B cell (primary cell): ENCODE results near the gene CHST9. TPM values are rescaled to one million over a fixed set of nuclear protein-coding genes. Genes with fewer than 3 reads are reported as not detected.

Experiments
- ATAC-seq: fragments of 200-7000 bp; cut with Tn5 transposase; one replicate; pipeline ENCODE4 v1.10.0; 2021; ENCODE audit warnings: low read depth, mild to moderate bottlenecking, moderate number of reproducible peaks, moderate library complexity
- CTCF ChIA-PET: fragments of 350-600 bp; sonication (Branson Sonifier 250); formaldehyde crosslinking; loops from one replicate; lab custom pipeline; 2021; ENCODE audit warnings: antibody characterized with exemption, inconsistent platforms; lab: Charles Lee
- POLR2A ChIA-PET: fragments of 350-600 bp; sonication (Branson Sonifier 250); formaldehyde crosslinking; loops from one replicate; lab custom pipeline; 2021; ENCODE audit warnings: antibody characterized with exemption; lab: Charles Lee
- DNase-seq: peaks from one replicate; pipeline ENCODE4 v3.0.0; 2013
- H2AFZ ChIP-seq: 2 replicates; pipeline ENCODE4 v1.6.1; 2012; ENCODE audit warnings: mild to moderate bottlenecking, low read depth, low read length; ENCODE audit not compliant: insufficient read depth, poor library complexity, severe bottlenecking
- H3K27ac ChIP-seq, 2 donors: 1 replicate in 1 of 2; 2 replicates in 1 of 2; pipeline ENCODE4 v1.5.1; 2012 to 2013; ENCODE audit warnings: low read length in 2 of 2, mild to moderate bottlenecking in 2 of 2, moderate library complexity in 1 of 2
- H3K27me3 ChIP-seq, 4 experiments: fragments of 200-600 bp in 1 of 4; sonication (generic) in 1 of 4; replicated peaks in 1 of 4; 1 replicate in 2 of 4; 2 replicates in 2 of 4; pipeline versions ENCODE4 v1.6.1 to v1.7.0; 2013 to 2016; ENCODE audit warnings: low read length in 3 of 4, mild to moderate bottlenecking in 2 of 4, mixed read lengths in 1 of 4, moderate library complexity in 1 of 4; ENCODE audit not compliant: insufficient read depth in 4 of 4, control insufficient read depth in 3 of 4; ENCODE audit errors: control extremely low read depth in 1 of 4
- H3K36me3 ChIP-seq, 2 experiments: replicated peaks in 1 of 2; 1 replicate in 1 of 2; 2 replicates in 1 of 2; pipeline versions ENCODE4 v1.6.1 to v1.7.1; 2013; ENCODE audit warnings: low read length in 1 of 2; ENCODE audit not compliant: insufficient read depth in 2 of 2, control insufficient read depth in 1 of 2; ENCODE audit errors: control extremely low read depth in 1 of 2, extremely low read depth in 1 of 2
- H3K4me1 ChIP-seq, 2 donors: fragments of 200-600 bp in 1 of 2; sonication (generic) in 1 of 2; 1 replicate in 1 of 2; 2 replicates in 1 of 2; pipeline versions ENCODE4 v1.5.1 to v1.6.1; 2013 to 2017; ENCODE audit warnings: low read length in 2 of 2; ENCODE audit not compliant: control insufficient read depth in 2 of 2, insufficient read depth in 2 of 2
- H3K4me2 ChIP-seq: replicated peaks from 2 replicates; pipeline ENCODE3; 2012; ENCODE audit warnings: mild to moderate bottlenecking, low read depth, low read length; ENCODE audit not compliant: poor library complexity, severe bottlenecking
- H3K4me3 ChIP-seq, 5 experiments: fragments of 200-600 bp in 1 of 5; sonication (generic) in 1 of 5; 1 replicate in 3 of 5; 2 replicates in 2 of 5; pipeline versions ENCODE4 v1.5.1 to v1.7.0; 2011 to 2016; ENCODE audit warnings: low read length in 4 of 5, mild to moderate bottlenecking in 4 of 5, low read depth in 2 of 5, control low read depth in 1 of 5, moderate library complexity in 1 of 5; ENCODE audit not compliant: insufficient read depth in 1 of 5; ENCODE audit errors: control extremely low read depth in 1 of 5, extremely low read depth in 1 of 5
- H3K79me2 ChIP-seq: fragments of 200-600 bp; sonication (generic); one replicate; pipeline ENCODE4 v1.6.0; 2016; ENCODE audit warnings: low read length; ENCODE audit not compliant: control insufficient read depth, insufficient read depth
- H3K9ac ChIP-seq: fragments of 200-600 bp; sonication (generic); 2 replicates; pipeline ENCODE4 v1.6.1; 2017; ENCODE audit warnings: mild to moderate bottlenecking, low read length, moderate library complexity
- H3K9me3 ChIP-seq, 3 donors: one replicate each; pipeline versions ENCODE4 v1.6.1 to v1.7.1; 2013; ENCODE audit warnings: low read length in 2 of 3; ENCODE audit not compliant: control insufficient read depth in 2 of 3, insufficient read depth in 1 of 3; ENCODE audit errors: control extremely low read depth in 1 of 3
- H4K20me1 ChIP-seq: 2 replicates; pipeline ENCODE4 v1.6.0; 2012; ENCODE audit warnings: mild to moderate bottlenecking, low read length; ENCODE audit not compliant: insufficient read depth, control insufficient read depth, poor library complexity, severe bottlenecking
- H3K27ac Mint-ChIP-seq: one replicate; pipeline ENCODE4 v1.8.0; 2021; ENCODE audit warnings: mixed read lengths
- H3K27me3 Mint-ChIP-seq: one replicate; pipeline ENCODE4 v1.8.0; 2021; ENCODE audit warnings: mixed read lengths
- H3K4me1 Mint-ChIP-seq: one replicate; pipeline ENCODE4 v1.8.0; 2021; ENCODE audit warnings: mixed read lengths
- H3K4me3 Mint-ChIP-seq: one replicate; pipeline ENCODE4 v1.8.0; 2021; ENCODE audit warnings: mixed read lengths
- H3K9me3 Mint-ChIP-seq: one replicate; pipeline ENCODE4 v1.8.0; 2022; ENCODE audit warnings: mixed read lengths; ENCODE audit not compliant: insufficient read depth
- CTCF ChIP-seq: fragments of 200-600 bp; IDR thresholded peaks from one replicate; pipeline ENCODE4 v1.8.0; 2022; ENCODE audit warnings: antibody characterized with exemption, mild to moderate bottlenecking
- EZH2 ChIP-seq: IDR thresholded peaks from 2 replicates; pipeline ENCODE4 v1.6.1; 2012; ENCODE audit warnings: borderline replicate concordance, low read depth, mild to moderate bottlenecking, moderate library complexity, low read length; ENCODE audit not compliant: insufficient read depth, poor library complexity, severe bottlenecking
- WGBS: methylation state at CpG from one replicate; pipeline ENCODE4 v1.1.5; 2013; ENCODE audit warnings: missing lambda C conversion rate; ENCODE audit not compliant: insufficient coverage; 5-methylcytosine and 5-hydroxymethylcytosine counted together
- intact Hi-C: fragments of 100-400 bp; cut with micrococcal nuclease; formaldehyde crosslinking; loops from one replicate; pipeline ENCODE4 v1.10.0; 2022
- polyA plus RNA-seq: library from polyadenylated mRNA; depleted of rRNA; stranded (reverse); fragments of >200 nt; gene quantifications from 2 replicates; pipeline ENCODE4 v1.2.3, GENCODE V29; 2012
- total RNA-seq, 2 donors: library from RNA; stranded (reverse); fragments of 120-200 nt in 1 of 2; gene quantifications; 1 replicate in 1 of 2; 2 replicates in 1 of 2; pipeline versions ENCODE4 v1.2.3 to v1.2.4, GENCODE V29; 2013 to 2022

The CHST9 gene
- total and polyA plus RNA-seq, 2 donors (not counting 1 experiment from before 2014, with no cell fraction given), result not detected

- no peak overlapping the region for H3K27ac Mint-ChIP-seq
- TF ChIP-seq EZH2, result no peak
- no peak for TF ChIP-seq CTCF
- POLR2A ChIA-PET, result no interaction called here
- H3K4me3 ChIP-seq, result no peak overlapping the region
- no peaks in the 10 kb centered on the region for H4K20me1 ChIP-seq
- H3K36me3 ChIP-seq, result no peaks in the 10 kb centered on the region
- H3K9me3 Mint-ChIP-seq, result peaks cover 4% of the 10 kb centered on the region
- no peaks in the 10 kb centered on the region for H3K79me2 ChIP-seq
- H3K27ac ChIP-seq, result no peak overlapping the region
- no peak overlapping the region for H3K4me3 Mint-ChIP-seq
- DNase-seq, result no peak
- peaks cover 0 to 8% (median 0%) of the 10 kb centered on the region in 3 donors for H3K9me3 ChIP-seq
- no peak overlapping the region for H3K4me2 ChIP-seq
- CTCF ChIA-PET, result no interaction called here
- no peaks in the 10 kb centered on the region for H3K4me1 Mint-ChIP-seq
- H3K27me3 Mint-ChIP-seq, result no peaks in the 10 kb centered on the region
- intact Hi-C loops, result no loop called here
- ATAC-seq, result no peak
- no peak overlapping the region for H3K9ac ChIP-seq
- H3K27me3 ChIP-seq, result no peaks in the 10 kb centered on the region
- WGBS, result 51% methylated on average over 4 of the region's 4 CpGs
- no peaks in the 10 kb centered on the region for H3K4me1 ChIP-seq
- no peak overlapping the region for H2AFZ ChIP-seq
Measured at GRCh38 chr18:27223526-27224291, 38.6 kb upstream of the CHST9 start.

GRCh38 chr18:27214831-27215230 lies 29.7 kb upstream of the CHST9 start:
- 60% methylated on average over 1 of the region's 1 CpG for WGBS
- no peaks in the 10 kb centered on the region for H3K9me3 ChIP-seq
- no peaks in the 10 kb centered on the region for H3K79me2 ChIP-seq
- Mint-ChIP-seq H3K4me1 (no peaks in the 10 kb centered on the region), H3K4me3 (no peak overlapping the region), H3K9me3 (no peaks in the 10 kb centered on the region), H3K27me3 (no peaks in the 10 kb centered on the region), H3K27ac (no peak overlapping the region)
- H2AFZ ChIP-seq, result no peak overlapping the region
- H3K36me3 ChIP-seq, result no peaks in the 10 kb centered on the region
- no peak overlapping the region for H3K4me2 ChIP-seq
- H3K4me1 ChIP-seq, result no peaks in the 10 kb centered on the region
- ATAC-seq, result no peak
- no peaks in the 10 kb centered on the region for H4K20me1 ChIP-seq
- no peak overlapping the region for H3K9ac ChIP-seq
- no peak for DNase-seq
- no peak overlapping the region for H3K27ac ChIP-seq
- TF ChIP-seq CTCF, result no peak
- no peak for TF ChIP-seq EZH2
- no peak overlapping the region for H3K4me3 ChIP-seq
- intact Hi-C loops, result no loop called here
- POLR2A ChIA-PET, result no interaction called here
- CTCF ChIA-PET, result no interaction called here
- H3K27me3 ChIP-seq, result no peaks in the 10 kb centered on the region
